Ecto neural progenitor cell (in vitro differentiated cells): ENCODE results near the gene SLC7A4.
"Not testable (repeated sequence)": the region's sequence is repeated elsewhere in the genome, so short reads cannot be mapped to it uniquely, and the experiment has no call there.

Experiments
- DNase-seq: peaks from one replicate; pipeline ENCODE4 v3.0.0-alpha.2; 2018; ENCODE audit warnings: low spot score

The SLC7A4 gene, protein sequence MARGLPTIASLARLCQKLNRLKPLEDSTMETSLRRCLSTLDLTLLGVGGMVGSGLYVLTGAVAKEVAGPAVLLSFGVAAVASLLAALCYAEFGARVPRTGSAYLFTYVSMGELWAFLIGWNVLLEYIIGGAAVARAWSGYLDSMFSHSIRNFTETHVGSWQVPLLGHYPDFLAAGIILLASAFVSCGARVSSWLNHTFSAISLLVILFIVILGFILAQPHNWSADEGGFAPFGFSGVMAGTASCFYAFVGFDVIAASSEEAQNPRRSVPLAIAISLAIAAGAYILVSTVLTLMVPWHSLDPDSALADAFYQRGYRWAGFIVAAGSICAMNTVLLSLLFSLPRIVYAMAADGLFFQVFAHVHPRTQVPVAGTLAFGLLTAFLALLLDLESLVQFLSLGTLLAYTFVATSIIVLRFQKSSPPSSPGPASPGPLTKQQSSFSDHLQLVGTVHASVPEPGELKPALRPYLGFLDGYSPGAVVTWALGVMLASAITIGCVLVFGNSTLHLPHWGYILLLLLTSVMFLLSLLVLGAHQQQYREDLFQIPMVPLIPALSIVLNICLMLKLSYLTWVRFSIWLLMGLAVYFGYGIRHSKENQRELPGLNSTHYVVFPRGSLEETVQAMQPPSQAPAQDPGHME

DNA sequence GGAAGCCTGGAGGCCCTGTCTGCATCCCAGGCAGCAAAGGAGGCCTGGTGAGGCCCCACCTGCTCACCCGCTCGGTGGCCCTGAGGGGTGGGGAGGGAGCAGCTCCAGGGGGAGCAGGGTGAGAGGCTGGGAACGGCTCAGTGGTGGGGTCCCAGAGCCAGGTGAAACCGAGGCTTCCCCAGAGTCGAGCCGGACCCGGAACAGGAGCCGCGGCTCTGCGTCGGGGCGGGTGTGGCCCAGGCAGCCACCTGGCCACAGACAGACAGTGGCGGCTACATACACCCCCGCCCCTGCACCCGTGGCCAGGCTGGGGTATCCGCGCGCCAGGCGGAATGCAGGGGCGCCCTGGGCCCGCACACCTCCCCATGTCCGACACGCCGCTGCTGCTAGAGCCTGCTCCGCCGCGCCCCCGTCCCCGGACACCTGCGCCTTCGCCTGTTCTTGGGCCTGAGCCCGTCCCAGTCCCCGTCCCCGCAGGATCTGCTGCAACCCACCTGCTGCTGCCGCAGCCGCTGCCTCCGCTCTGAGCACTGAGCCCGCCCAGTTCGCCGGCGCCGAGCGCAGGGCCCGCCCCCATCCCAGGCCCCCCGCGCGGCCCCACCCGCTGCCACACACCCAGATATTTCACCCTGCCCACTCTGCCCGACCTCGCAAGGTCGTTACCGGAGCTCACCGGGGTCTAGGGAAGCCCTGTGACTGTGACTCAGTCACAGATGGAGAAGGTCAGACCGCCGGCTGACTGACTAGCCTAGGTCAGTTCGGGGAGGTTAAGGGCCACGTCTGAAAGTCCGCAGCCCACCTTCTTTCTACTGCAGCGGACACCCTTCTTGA is at the start of gene SLC7A4:
TSS of gene SLC7A4 (minus strand) at position 525 of the 831 bp plus-strand sequence. CDS start 749 bp downstream, outside the sequence.
- no peak for DNase-seq

DNA sequence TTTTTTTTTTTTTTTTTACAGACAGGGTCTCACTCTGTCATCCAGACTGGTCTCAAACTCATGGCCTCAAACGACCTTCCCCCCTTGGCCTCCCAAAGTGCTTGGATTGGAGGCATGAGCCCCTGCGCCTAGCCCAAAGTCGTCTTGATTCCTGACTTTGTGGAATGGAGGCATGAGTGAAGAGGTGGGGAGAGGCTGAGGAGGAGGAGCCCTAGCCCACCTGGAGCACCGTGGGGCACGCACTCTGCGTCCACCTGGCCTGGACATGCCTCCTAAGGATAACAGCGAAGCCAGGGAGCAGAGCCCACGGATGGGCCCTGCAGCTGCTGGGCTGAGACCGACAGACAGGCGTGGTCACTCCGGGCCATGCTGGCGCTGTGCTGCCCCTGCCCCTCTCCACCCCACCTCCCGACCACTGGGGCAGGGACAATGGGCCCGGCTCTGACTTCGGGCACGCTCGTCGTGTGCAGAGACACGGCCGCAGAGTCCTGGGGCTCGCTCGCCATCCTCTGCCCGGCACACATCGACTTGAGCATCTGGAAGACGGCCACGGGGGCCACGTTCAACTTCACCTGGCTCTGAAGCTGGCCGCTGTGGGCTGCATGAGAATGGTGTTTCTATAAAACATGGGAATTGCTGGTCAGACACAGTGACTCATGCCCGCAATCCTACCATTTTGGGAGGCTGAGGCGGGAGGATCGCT is 48.2 kb upstream of the SLC7A4 start:
- peak; percentile 41 for DNase-seq

DNA sequence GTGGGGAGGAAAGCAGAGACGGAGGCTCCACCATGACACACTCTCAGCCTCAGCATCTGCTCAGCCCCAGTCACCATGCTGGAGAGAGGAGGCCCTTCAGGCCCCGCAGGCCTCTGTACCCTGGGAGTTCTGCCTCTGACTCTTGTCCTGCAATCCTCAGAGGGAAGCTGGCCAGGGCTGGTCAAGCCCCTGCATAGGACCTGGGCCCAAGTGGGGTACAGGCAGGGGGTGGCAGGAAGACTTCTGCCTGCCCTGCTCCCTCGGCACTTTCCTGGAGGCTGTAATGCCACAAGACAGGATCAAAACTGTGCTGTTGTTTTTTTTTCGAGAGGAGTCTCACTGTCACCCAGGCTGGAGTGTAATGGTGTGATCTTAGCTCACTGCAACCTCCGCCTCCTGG is 47.1 kb upstream of the SLC7A4 start:
- DNase-seq: peak; percentile 43

DNA sequence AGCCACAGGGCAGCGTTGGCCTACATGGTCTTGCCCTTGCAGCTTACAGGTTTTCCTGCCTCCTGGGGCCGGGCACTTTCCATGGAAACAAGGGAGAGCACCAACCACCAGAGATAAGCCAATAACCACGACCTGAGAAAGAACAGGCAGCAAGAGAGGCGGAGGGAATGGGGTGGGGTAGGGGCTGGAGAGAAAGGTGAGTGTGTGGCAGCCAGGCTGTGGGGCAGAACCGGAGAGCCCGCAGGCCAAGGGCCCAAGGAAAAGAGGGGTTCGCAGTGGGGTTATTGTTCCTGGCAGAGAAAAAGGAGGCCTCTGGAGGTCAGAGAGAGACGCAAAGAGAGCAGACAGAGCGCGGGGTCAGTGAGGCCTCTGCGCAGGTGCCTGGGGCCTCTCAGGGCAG is 46.6 kb upstream of the SLC7A4 start:
- peak; percentile 39 for DNase-seq

DNA sequence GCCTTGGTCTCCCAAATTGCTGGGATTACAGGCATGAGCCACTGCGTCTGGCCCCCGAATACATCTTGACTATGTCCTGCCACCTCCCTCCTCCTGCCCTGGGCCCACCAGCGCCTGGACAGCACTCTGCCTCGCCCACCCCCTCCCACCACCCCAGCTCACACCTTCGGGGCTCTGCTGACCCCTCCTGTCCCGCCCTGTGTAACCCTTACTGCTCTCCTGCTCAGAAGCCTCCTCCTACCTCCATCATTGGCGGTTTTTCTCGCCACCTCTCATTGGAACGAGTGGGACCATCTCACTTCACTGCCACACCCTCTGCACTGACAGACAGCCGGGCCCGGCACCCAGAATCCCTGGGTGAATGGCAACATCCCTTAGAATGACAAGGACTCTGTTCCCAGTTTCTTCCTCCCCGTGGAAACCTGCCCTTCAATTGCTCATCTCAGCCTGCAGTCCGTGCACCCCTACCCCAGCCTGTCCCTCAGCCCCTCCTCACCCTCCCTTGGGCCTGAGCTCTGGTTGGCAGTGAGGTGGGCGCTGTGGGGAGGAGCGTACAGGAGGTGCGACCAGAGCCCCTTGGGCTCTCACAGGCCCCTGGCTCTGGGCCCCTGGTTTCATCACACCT is 45.6 kb upstream of the SLC7A4 start:
- peak; percentile 36 for DNase-seq

DNA sequence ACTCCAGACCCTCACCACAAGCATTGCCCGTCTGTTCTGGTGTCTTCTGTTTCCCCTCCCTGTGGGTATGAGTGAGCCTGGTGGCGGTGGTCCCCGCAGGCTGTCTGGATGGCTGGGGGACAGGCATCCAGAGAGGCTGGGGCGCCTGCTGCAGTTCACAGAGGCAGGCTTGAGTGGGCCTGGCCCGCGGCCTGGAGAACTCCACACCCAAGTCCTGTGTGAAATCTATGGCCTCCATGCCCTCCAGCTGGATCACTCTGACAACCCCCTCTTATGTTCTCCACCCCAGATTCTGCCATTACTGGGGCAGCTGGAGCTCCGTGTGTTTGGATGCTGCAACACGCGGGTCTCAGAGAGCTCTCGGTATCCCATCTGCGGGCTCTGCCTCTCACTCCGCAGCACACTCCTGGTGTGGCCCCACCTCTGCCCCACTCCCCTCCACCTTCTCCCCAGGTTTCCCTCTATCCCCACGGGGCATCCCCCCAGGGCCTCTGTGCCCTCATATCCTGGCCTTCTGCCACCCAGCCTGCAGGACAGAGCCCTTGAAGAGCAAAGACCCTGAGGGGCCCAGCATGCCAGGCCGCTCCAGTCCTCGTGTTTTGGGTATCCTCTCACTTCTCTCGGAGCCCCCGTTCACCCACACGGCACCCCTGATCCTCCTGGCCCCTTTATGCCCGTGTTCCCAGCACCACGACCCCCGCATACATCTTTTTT is 44.7 kb upstream of the SLC7A4 start:
- DNase-seq: peak; percentile 36

DNA sequence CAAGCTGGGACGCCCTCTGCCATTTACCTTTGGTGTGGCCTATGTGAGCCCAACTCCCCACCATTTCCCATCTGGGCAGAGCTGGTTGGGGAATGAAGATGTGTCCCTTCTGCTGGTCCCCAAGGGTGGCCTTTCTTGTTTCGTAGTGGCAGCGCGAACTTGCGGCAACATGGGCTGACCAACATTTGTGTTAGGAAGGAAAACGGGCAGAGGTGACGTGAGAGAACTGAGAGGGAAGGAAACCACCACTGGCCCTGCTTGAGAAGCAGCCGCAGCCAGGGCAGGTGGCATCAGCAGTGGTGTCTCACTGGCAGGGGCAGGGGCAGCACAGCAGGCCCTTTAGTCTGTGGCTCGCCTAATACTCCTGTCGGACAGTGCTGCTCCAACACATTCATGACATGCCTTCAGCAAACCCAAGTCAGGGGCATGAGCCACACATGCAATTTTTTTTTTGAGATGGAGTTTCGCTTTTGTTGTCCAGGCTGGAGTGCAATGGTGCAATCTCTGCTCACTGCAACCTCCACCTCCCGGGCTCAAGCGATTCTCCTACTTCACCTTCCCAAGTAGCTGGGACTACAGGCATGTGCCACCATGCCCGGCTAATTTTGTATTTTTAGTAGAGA is 43.3 kb upstream of the SLC7A4 start:
- DNase-seq: peak; percentile 29

DNA sequence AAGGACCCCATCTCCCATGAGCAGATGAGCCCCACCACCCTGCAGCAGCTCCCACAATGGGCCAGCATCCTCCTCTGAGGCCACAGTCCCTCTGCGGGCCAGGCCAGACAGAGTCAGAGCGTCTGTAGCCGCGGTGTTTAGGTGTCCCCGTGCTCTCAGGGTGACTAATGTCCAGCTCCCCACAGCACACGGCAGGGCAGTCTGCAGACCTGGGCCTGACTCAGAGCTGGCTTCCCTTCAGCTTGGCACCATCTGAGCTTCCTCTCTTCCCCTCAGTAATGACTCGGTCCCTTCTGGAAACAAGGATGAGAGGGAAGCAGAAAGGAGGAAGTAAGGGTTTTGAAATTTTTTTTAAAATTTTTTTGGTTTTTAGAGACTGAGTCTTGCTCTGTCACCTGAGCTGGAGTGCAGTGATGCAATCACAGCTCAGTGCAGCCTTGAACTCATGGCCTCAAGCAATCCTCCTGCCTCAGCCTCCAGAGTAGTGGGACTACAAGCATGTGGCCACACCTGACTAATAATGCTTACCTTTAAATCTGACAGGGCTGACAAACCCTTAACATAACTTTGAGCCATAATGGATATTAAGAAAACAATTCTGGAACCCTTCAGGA is 41.8 kb upstream of the SLC7A4 start:
- DNase-seq: peak; percentile 27

DNA sequence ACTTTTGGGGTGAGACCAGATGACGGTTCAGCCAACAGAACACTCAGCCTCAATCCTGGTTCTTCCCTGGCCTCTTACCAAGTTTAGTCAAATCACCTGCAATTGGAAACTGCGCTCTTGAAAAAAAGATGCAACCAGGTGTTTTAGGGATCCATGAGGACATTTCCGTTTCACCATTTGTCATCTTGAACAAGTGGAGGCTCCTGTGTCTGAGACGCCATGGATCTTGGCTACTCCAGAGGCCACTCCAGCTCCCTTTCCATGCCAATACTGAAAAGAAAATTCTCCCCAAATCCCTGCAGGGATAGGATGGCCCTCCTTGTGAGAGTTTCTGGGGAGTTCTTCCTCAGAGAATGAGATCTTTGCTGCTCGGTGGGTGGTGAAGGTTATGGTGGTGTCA is 41.1 kb upstream of the SLC7A4 start:
- no peak for DNase-seq

DNA sequence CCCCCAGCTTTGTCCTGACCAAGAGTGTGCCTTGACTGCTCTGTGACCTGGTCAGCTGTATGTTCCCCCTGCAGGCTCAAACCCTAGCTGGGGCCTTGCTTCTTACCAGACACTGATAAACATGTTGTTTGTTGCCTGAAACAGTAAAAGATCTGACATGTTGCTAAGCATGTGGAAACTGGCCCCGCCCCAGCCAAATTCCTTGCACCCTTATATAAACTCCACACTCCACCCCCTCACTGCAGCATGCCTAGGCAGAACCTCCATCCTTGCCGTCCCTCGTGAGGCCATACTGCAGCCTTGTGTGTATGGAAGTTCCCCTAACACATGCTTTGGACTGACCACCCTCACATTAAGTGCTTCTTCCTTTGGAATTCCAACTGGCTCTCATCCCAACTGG is 40.7 kb upstream of the SLC7A4 start:
- no peak for DNase-seq

DNA sequence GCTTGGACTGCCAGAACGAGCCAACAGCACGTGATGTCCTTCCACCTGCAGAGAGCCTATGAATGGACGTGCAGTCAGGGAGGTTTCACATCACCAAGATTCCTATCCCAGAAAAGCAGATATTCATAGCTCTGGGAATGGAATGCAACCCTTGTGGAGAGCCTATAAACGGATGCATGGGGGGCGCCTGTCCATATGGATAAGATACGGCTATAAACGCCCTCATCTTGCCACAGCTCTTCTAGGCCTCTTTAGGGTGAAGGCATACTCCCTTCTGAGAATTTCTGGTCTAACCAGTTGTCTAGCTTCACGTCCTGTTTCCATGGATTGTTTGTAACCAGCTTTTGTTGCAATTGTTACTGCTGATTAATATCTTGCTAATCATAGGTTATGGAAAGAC is 39.4 kb upstream of the SLC7A4 start:
- not testable (repeated sequence) for DNase-seq

DNA sequence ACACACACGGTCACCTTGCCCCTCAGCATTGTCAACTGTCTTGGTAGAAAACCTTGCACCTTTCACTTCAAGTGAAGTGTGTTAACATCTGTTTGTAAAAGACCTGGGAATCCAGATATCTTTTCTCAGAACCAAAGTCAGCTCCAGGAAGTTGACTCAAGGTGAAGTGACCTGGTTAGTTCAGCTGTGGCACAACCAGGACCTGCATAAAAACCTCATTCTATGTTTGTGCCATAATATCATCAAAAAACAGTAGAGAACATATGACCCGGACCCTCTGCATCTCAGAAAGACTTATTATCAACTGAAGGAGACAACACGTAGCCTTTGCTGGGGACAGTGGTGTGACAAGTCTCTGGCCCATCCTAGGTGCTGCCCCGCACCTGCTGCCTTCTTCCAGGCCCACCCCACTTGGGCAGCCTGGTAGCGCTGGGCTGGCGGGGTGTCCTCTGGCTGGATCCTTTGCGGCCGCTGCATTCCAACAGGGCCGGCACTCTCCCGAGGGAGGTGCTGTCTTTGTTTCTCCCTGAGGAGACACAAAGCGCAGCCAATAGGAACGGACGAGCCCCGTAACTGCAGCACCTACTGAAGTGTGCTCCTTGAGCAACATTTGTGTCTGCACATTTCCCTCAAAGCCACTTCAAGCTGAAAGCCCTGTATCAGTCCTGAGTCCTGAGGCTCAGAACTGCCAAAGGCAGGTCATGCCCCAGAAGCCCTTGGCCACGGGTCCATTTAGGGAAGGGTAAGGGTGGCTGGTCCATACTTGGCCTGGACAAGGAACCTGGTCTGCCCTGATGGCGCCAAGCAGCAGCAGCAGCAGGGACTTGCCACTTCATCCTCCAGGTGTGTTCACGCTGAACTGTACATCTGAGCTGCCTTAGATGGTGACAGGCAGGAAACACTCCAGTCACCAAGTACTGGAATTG is 38.6 kb upstream of the SLC7A4 start:
- peak; percentile 42 for DNase-seq

DNA sequence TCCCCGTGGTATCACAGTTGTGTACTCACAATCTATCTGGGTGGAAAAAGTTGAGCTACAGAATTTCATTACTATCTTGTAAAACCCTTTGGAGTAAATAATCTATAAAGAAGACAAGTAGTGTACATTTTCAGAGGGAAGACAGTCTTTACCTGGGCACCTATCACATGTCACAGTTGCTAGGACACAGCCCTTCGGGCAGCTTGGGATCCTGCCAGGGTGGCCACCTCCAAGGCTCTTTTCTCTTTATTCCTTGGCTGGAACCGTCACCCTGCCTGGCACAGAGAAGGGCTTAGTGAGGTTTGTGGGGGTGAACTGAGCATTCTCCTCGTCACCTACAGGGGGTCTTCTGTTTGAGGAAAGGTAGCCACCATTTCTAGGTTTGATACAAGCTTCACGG is 37.0 kb upstream of the SLC7A4 start:
- no peak for DNase-seq

DNA sequence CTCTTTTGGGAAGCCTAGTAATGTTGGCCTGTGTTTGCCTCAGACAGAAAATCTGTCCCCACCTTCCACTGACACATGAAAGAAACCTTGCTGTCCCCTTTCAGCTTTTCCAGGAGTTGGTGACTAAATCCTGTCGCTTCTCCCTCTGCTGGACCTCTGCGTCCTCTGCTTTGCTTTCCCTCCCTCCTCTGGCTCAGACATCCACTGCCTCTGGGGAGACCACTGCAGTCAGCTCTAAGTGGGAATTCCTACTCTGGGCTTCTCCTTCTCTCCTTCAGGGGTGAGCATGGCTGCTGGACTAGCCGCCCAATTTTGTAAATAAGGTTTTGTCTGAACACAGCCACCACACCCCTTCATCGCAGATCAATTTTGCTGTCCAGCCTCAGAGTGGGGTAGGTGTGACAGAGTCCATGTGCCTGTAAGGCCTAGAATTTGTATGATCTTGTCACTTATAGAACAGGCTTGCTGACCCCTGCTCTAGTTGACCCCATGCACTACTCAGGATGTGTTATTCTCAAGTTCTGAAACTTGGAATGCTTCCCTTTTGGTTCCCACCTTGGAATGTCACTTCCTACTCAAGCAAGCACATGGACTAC is 36.4 kb upstream of the SLC7A4 start:
- DNase-seq: peak; percentile 45

DNA sequence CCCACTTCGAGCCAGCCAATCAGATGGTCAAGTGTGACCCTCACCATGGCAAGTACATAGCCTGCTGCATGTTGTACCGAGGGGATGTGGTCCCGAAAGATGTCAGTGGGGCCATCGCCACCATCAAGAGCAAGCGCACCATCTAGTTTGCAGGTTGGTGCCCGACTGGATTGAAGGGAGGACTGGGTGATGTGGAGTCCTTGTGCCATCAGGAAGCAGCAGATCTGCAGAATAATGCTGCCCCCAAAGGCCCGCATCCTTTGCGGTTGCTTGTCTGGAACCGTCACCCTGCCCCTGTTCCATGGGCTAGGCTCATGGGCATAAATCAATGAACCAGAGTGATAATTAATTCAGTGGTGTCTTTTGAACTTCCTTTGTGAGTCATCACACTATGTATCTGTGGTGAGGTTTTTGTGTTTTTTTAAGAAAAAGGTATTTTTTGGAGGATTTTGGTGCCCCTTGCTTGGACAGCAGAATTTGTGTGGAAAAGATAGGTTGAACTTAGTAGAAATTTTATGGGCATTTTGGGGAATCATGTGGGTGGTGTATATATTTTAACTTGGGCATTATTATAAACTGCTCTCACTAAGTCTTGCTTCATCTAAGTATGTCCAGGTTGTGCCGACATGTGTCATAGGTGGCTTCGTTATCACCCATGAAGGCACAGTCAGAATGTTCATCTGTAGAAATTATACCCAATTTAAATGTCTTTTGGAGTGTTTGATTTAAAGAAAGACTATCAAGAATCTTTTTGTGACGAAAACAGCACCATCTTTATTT is 35.7 kb upstream of the SLC7A4 start:
- DNase-seq: peak; percentile 25

DNA sequence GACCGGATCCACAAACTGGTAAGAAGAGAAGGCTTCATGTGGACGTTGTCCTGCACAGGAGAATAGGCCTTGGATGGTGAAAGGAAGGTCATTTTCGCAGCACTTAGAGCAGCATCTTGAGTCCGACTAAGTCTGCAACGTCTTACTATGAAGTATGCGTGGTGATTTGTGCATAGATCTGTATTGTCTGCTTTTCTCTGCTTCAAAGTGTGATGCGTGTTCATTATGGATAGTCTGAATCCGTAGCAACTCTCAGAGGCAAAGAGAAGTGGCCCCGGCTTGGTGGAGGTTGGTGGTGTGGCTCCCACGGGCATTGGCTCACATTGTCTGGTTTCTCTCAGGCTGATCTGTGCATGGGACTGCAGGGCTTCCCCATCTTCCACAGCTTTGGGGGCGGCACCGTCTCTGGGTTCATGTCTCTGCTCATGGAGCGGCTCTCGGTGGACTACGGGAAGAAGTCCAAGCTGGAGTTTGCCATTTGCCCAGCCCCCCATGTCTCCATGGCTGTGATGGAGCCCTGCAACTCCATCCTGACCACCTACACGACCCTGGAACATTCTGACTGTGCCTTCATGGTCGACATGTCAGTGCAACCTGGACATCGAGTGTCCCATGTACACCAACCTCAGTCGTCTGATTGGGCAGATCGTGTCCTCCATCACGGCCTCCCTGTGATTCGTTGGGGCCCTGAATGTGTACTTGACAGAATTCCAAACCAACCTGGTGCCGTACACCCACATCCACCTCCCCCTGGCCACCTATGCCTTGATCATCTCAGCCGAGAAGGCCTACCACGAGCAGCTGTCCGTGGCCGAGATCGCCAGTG is 34.9 kb upstream of the SLC7A4 start:
- peak; percentile 17 for DNase-seq
